HepG2 (cell line): ENCODE measurements around the gene USP11. TPM values are rescaled to one million over a fixed set of nuclear protein-coding genes. Genes with fewer than 3 reads are reported as not detected.

Source experiments
- ATAC-seq: fragments of 200-7000 bp; cut with Tn5 transposase; 3 replicates; pipeline ENCODE4 v1.9.1; 2020; ENCODE audit warnings: mild to moderate bottlenecking, moderate library complexity
- BruUV-seq: library from RNA; stranded (reverse); fragments of 400-500 nt; replicated peaks from 2 replicates; lab custom pipeline; 2021; lab: Mats Ljungman, UMichigan
- CTCF ChIA-PET: fragments of 300-600 bp; formaldehyde crosslinking; extraction: SDS; loops from one replicate; lab custom pipeline; 2021; ENCODE audit warnings: low total read pairs, inconsistent platforms, low intra/inter-chr PET ratio; lab: Yijun Ruan, JAX
- POLR2A ChIA-PET: fragments of 350-600 bp; sonication (Branson Sonifier 250); formaldehyde crosslinking; loops from one replicate; lab custom pipeline; 2020; ENCODE audit warnings: antibody characterized with exemption, inconsistent platforms; lab: Yijun Ruan, JAX
- DNase-seq: peaks from one replicate; pipeline ENCODE4 v3.0.0-alpha.2; 2015; ENCODE audit warnings: low spot score
- FAIRE-seq: peaks from 3 replicates; lab custom pipeline; 2011; peaks lifted over from hg19 to GRCh38; lab: Jason Lieb, UNC
- H2AFZ ChIP-seq: one replicate; pipeline ENCODE4 v1.6.1; 2011; ENCODE audit warnings: low read length, inconsistent platforms
- H3K27ac ChIP-seq: fragments of 300-600 bp; 3 replicates; pipeline ENCODE4 v1.8.0; 2011; ENCODE audit warnings: mixed run types, mild to moderate bottlenecking, mixed read lengths, low read length, inconsistent platforms; ENCODE audit not compliant: insufficient read depth; ENCODE audit errors: extremely low read length
- H3K27me3 ChIP-seq, 2 experiments: fragments of 200-600 bp in 1 of 2; 2 replicates in 1 of 2; 3 replicates in 1 of 2; pipeline versions ENCODE4 v1.6.0 to v1.8.0; 2011; ENCODE audit warnings: low read length in 2 of 2, mild to moderate bottlenecking in 2 of 2, moderate library complexity in 2 of 2, inconsistent platforms in 1 of 2; ENCODE audit not compliant: insufficient read depth in 2 of 2, control insufficient read depth in 1 of 2
- H3K36me3 ChIP-seq, 2 experiments: fragments of 200-600 bp in 1 of 2; replicated peaks in 1 of 2; 2 replicates in 1 of 2; 3 replicates in 1 of 2; pipeline versions ENCODE4 v1.5.1 to v1.8.0; 2011; ENCODE audit warnings: low read length in 2 of 2, inconsistent platforms in 1 of 2; ENCODE audit not compliant: insufficient read depth in 2 of 2, control insufficient read depth in 1 of 2
- H3K4me1 ChIP-seq: 2 replicates; pipeline ENCODE4 v1.5.1; 2012; ENCODE audit warnings: low read length, inconsistent platforms; ENCODE audit not compliant: insufficient read depth
- H3K4me2 ChIP-seq: 2 replicates; pipeline ENCODE4 v1.6.0; 2011; ENCODE audit warnings: low read depth, low read length, inconsistent platforms
- H3K4me3 ChIP-seq, 3 experiments: fragments of 200-600 bp in 1 of 3; sonication (generic), shearing (Covaris generic) in 1 of 3; replicated peaks in 1 of 3; 2 replicates each; pipeline ENCODE4 v1.5.1; 2011 to 2016; ENCODE audit warnings: low read length in 3 of 3, inconsistent platforms in 2 of 3, low read depth in 2 of 3, mild to moderate bottlenecking in 2 of 3, control low read depth in 1 of 3, mixed read lengths in 1 of 3; ENCODE audit not compliant: insufficient read depth in 1 of 3
- H3K79me2 ChIP-seq: one replicate; pipeline ENCODE4 v1.6.1; 2011; ENCODE audit warnings: low read length, inconsistent platforms; ENCODE audit not compliant: insufficient read depth
- H3K9ac ChIP-seq: 2 replicates; pipeline ENCODE4 v1.6.0; 2011; ENCODE audit warnings: mild to moderate bottlenecking, low read depth, low read length, inconsistent platforms; ENCODE audit not compliant: insufficient read depth
- H3K9me3 ChIP-seq: 2 replicates; pipeline ENCODE4 v1.5.1; 2012; ENCODE audit warnings: mild to moderate bottlenecking, low read length
- H4K20me1 ChIP-seq: 2 replicates; pipeline ENCODE4 v1.6.0; 2011; ENCODE audit warnings: inconsistent platforms, mild to moderate bottlenecking, low read length, moderate library complexity; ENCODE audit not compliant: insufficient read depth
- IRX3 ChIP-seq: sonication (generic); formaldehyde crosslinking; IDR thresholded peaks from 2 replicates; pipeline ENCODE4 v1.8.1; 2023; ENCODE audit warnings: mild to moderate bottlenecking, low read depth, missing genetic modification reagents, borderline replicate concordance
- KIAA2018 ChIP-seq: sonication (generic); formaldehyde crosslinking; IDR thresholded peaks from 2 replicates; pipeline ENCODE4 v1.5.0; 2020; ENCODE audit warnings: mild to moderate bottlenecking, missing genetic modification reagents, borderline replicate concordance
- TP53 ChIP-seq: sonication (generic); formaldehyde crosslinking; conservative IDR thresholded peaks from 2 replicates; pipeline ENCODE4 v1.4.0; 2020; ENCODE audit warnings: missing genetic modification reagents
- ZNF20 ChIP-seq: sonication (generic); formaldehyde crosslinking; IDR thresholded peaks from 2 replicates; pipeline ENCODE4 v1.4.0; 2020; ENCODE audit warnings: mild to moderate bottlenecking, moderate library complexity, missing genetic modification reagents
- ZNF646 ChIP-seq: sonication (generic); formaldehyde crosslinking; IDR thresholded peaks from 2 replicates; pipeline ENCODE4 v1.9.0; 2021; ENCODE audit warnings: mild to moderate bottlenecking, missing genetic modification reagents
- ZSCAN30 ChIP-seq: sonication (generic); formaldehyde crosslinking; IDR thresholded peaks from 2 replicates; pipeline ENCODE4 v1.5.0; 2020; ENCODE audit warnings: mild to moderate bottlenecking, missing genetic modification reagents
- WGBS: methylation state at CpG from one replicate; pipeline ENCODE4 v1.1.6; 2017; ENCODE audit warnings: low lambda C conversion rate; 5-methylcytosine and 5-hydroxymethylcytosine counted together
- in situ Hi-C: cut with HindIII; loops from 2 replicates; pipeline ENCODE4 v1.10.0; 2017; ENCODE audit warnings: low pct_unique_long_range_greater_than_20kb; ENCODE audit not compliant: extremely low pct_ligation_motif_present
- intact Hi-C: fragments of 100-400 bp; cut with micrococcal nuclease; formaldehyde crosslinking; loops from one replicate; pipeline ENCODE4 v1.10.0; 2022; ENCODE audit not compliant: unreplicated experiment
- polyA plus RNA-seq, 8 experiments: library from polyadenylated mRNA; depleted of rRNA in 3 of 8; stranded (reverse) in 7 of 8; unstranded in 1 of 8; fragments of >200 nt; fragmentation: Illumina TruSeq in 4 of 8; extraction: Trizol in 4 of 8; gene quantifications; 2 replicates each; pipeline versions ENCODE4 v1.2.1 to v1.2.3, GENCODE V29; 2011 to 2016; ENCODE audit warnings: low read depth in 4 of 8, missing spikeins in 1 of 8, mixed read lengths in 1 of 8; ENCODE audit not compliant: insufficient read depth in 1 of 8
- total RNA-seq, 5 experiments: library from RNA; depleted of rRNA; stranded (reverse); fragments of >200 nt; fragmentation: Illumina TruSeq; extraction: Trizol; gene quantifications; 2 replicates each; pipeline ENCODE4 v1.2.3, GENCODE V29; 2016; ENCODE audit warnings: low read depth in 1 of 5

Gene USP11
- total and polyA plus RNA-seq, 2 of the 13 experiments (the other 11 are each of a cell fraction or from before 2014, with no cell fraction given), result 23.8 to 31.7 TPM

- 94% methylated on average over 13 of the region's 13 CpGs for WGBS
- BruUV-seq, result no TSS peak
- Histone ChIP-seq H3K79me2 (no peaks in the 10 kb centered on the region), H3K9ac (no peak overlapping the region), H2AFZ (no peak overlapping the region), H3K4me3 (no peak overlapping the region), H3K4me1 (no peaks in the 10 kb centered on the region), H4K20me1 (no peaks in the 10 kb centered on the region), H3K4me2 (no peak overlapping the region), H3K27ac (no peak overlapping the region), H3K27me3 (no peaks in the 10 kb centered on the region), H3K9me3 (no peaks in the 10 kb centered on the region), H3K36me3 (peaks cover 0 to 11% of the 10 kb centered on the region in 2 experiments; a peak in 1 of 5 replicates)
- in situ Hi-C loops, result no loop called here
- ATAC-seq, result no peak
- POLR2A ChIA-PET, result no interaction called here
- TF ChIP-seq ZSCAN30 (CRISPR knock-in tag) (no peak), ZNF20 (CRISPR knock-in tag) (no peak), ZNF646 (CRISPR knock-in tag) (no peak), IRX3 (CRISPR knock-in tag) (no peak), KIAA2018 (CRISPR knock-in tag) (no peak), TP53 (CRISPR knock-in tag) (no peak)
- intact Hi-C loops, result no loop called here
- no peak for DNase-seq
- no peak for FAIRE-seq
- CTCF ChIA-PET, result no interaction called here
Observed at GRCh38 chrX:47247999-47248320, 15.2 kb downstream of the USP11 start.
